Left colon (tissue), 2 donors: Measurements from ENCODE around the gene DDX20. TPM values are rescaled to one million over a fixed set of nuclear protein-coding genes. Genes with fewer than 3 reads are reported as not detected.

Experiments
- ATAC-seq: fragments of 200-7000 bp; cut with Tn5 transposase; one replicate; pipeline ENCODE4 v1.9.1; 2020; ENCODE audit warnings: mild to moderate bottlenecking, moderate library complexity
- DNase-seq, 2 donors: peaks; one replicate each; pipeline ENCODE4 v3.0.0-alpha.2; 2020
- intact Hi-C, 2 donors: fragments of 100-400 bp; cut with DNase I in 1 of 2; cut with micrococcal nuclease in 1 of 2; formaldehyde crosslinking; loops; one replicate each; pipeline versions ENCODE4 v1.11.2 to v1.14.0; 2022; cut with DNase I, micrococcal nuclease
- total RNA-seq, 2 donors: library from RNA; stranded (reverse); fragmentation: NEBNext Ultra II Directional; extraction: Animal tissue kit (Norgen Biotek cat#: 25700); gene quantifications; one replicate each; pipeline ENCODE4 v1.2.1, GENCODE V29; 2021
- donor health status: DM: no; HTN: no; CAD: no.
- donor health status: DM: yes; HTN: yes; CAD: no.

The DDX20 gene
- total RNA-seq, 2 donors from 2014 or later = 6.1 to 6.7 TPM

GRCh38 chr1:111729946-111730681 is 25.6 kb upstream of the DDX20 start:
- DNase-seq = no peak
- intact Hi-C loops = no loop called here
- no peak for ATAC-seq

GRCh38 chr1:111730706-111731105 is 25.0 kb upstream of the DDX20 start:
- intact Hi-C loops = no loop called here
- no peak for DNase-seq

GRCh38 chr1:111731956-111732355 is 23.7 kb upstream of the DDX20 start:
- intact Hi-C loops = no loop called here
- ATAC-seq = no peak
- no peak for DNase-seq

More at GRCh38 chr1:111730706-111731105, 25.0 kb upstream of the DDX20 start:
- no peak for ATAC-seq

GRCh38 chr1:111732718-111733117 is 23.0 kb upstream of the DDX20 start:
- DNase-seq (no peak), ATAC-seq (no peak)
- intact Hi-C loops = no loop called here

GRCh38 chr1:111733183-111733991 is 22.3 kb upstream of the DDX20 start:
- ATAC-seq = peak; percentile 66
- intact Hi-C loops = no loop called here
- peak in 1 of 2 donors; percentile 49 for DNase-seq

- ATAC-seq (no peak), DNase-seq (no peak)
- intact Hi-C loops = no loop called here
Observed at GRCh38 chr1:111733992-111734341, 21.7 kb upstream of the DDX20 start.

- intact Hi-C loops = no loop called here
- DNase-seq = no peak
- no peak for ATAC-seq
Observed at GRCh38 chr1:111734426-111734825, 21.3 kb upstream of the DDX20 start.

GRCh38 chr1:111734856-111735255 is 20.8 kb upstream of the DDX20 start:
- intact Hi-C loops = no loop called here
- no peak for DNase-seq
- ATAC-seq = no peak

- DNase-seq (no peak), ATAC-seq (no peak)
- intact Hi-C loops = no loop called here
Observed at GRCh38 chr1:111735321-111735720, 20.4 kb upstream of the DDX20 start.

- intact Hi-C loops = no loop called here
- ATAC-seq (no peak), DNase-seq (no peak)
Observed at GRCh38 chr1:111735858-111736544, 19.7 kb upstream of the DDX20 start.

GRCh38 chr1:111736548-111737215 is 19.0 kb upstream of the DDX20 start:
- DNase-seq (no peak), ATAC-seq (no peak)
- intact Hi-C loops = no loop called here

GRCh38 chr1:111737216-111738132 is 18.2 kb upstream of the DDX20 start:
- intact Hi-C loops = no loop called here
- no peak for DNase-seq

GRCh38 chr1:111738133-111738435 is 17.6 kb upstream of the DDX20 start:
- ATAC-seq (no peak), DNase-seq (no peak)
- intact Hi-C loops = no loop called here

More at GRCh38 chr1:111737216-111738132, 18.2 kb upstream of the DDX20 start:
- ATAC-seq = no peak

GRCh38 chr1:111738436-111739193 is 17.1 kb upstream of the DDX20 start:
- intact Hi-C loops = no loop called here
- DNase-seq (peak; percentile 68 to 80), ATAC-seq (peak; percentile 75)

- peak; percentile 88 to 93 for DNase-seq
- peak; percentile 86 for ATAC-seq
- intact Hi-C loops = no loop called here
Observed at GRCh38 chr1:111739194-111739924, 16.3 kb upstream of the DDX20 start, which contains the start of gene INKA2. Gene INKA2 (minus strand): TSS chr1:111739395. CDS start chr1:111739242, 153 bp downstream.

- intact Hi-C loops = loop anchor here in 1 of 2 donors (10.0 kb wide), 1 partner anchor 85 kb away; no protein-coding TSS in a partner anchor
- DNase-seq (peak; percentile 74 to 76), ATAC-seq (peak; percentile 52)
Observed at GRCh38 chr1:111739925-111740765, 15.6 kb upstream of the DDX20 start.
